GM10847 (cell line): Measurements from ENCODE around the gene KRTAP4-5.
"Not testable (repeated sequence)": the region's sequence is repeated elsewhere in the genome, so short reads cannot be mapped to it uniquely, and the experiment has no call there.

Experiments used
- POLR2A ChIP-seq: IDR thresholded peaks from 2 replicates; pipeline ENCODE4 v1.6.1; 2011; ENCODE audit not compliant: insufficient read length; ENCODE audit errors: extremely low read depth

Gene KRTAP4-5

GRCh38 chr17:41149652-41149985 lies at the start of gene KRTAP4-5:
TSS of gene KRTAP4-5 (minus strand) at chr17:41149825. CDS start at chr17:41149767, 58 bp downstream.
- TF ChIP-seq POLR2A = no peak

GRCh38 chr17:41196068-41196467 lies 46.4 kb upstream of the KRTAP4-5 start:
- TF ChIP-seq POLR2A = no peak

GRCh38 chr17:41190328-41190727 lies 40.7 kb upstream of the KRTAP4-5 start:
- no peak for TF ChIP-seq POLR2A

GRCh38 chr17:41189837-41190318 lies 40.3 kb upstream of the KRTAP4-5 start, which contains the start of gene KRTAP9-1:
TSS of gene KRTAP9-1 (plus strand) at chr17:41189887. CDS start at chr17:41189887, 0 bp downstream.
- TF ChIP-seq POLR2A = not testable (repeated sequence)

- TF ChIP-seq POLR2A = no peak
These were observed 37.2 kb upstream of the KRTAP4-5 start for GRCh38 chr17:41186872-41187271.

- TF ChIP-seq POLR2A = no peak
These were observed 35.4 kb upstream of the KRTAP4-5 start for GRCh38 chr17:41185001-41185400.

GRCh38 chr17:41184480-41184961 lies 34.9 kb upstream of the KRTAP4-5 start, which contains the start of gene KRTAP4-1:
TSS of gene KRTAP4-1 (minus strand) at chr17:41184911. CDS start at chr17:41184854, 57 bp downstream.
- no peak for TF ChIP-seq POLR2A

- no peak for TF ChIP-seq POLR2A
These were observed 29.4 kb upstream of the KRTAP4-5 start for GRCh38 chr17:41178843-41179616.

- no peak for TF ChIP-seq POLR2A
These were observed 28.7 kb upstream of the KRTAP4-5 start for GRCh38 chr17:41178341-41178740.

- TF ChIP-seq POLR2A = no peak
These were observed 28.2 kb upstream of the KRTAP4-5 start, which contains the start of gene KRTAP4-2 for GRCh38 chr17:41177727-41178271. TSS of gene KRTAP4-2 (minus strand) at chr17:41178221. CDS start at chr17:41178164, 57 bp downstream.

GRCh38 chr17:41176744-41177387 lies 27.2 kb upstream of the KRTAP4-5 start:
- no peak for TF ChIP-seq POLR2A

- no peak for TF ChIP-seq POLR2A
These were observed 22.3 kb upstream of the KRTAP4-5 start for GRCh38 chr17:41171886-41172285.

- no peak for TF ChIP-seq POLR2A
These were observed 18.5 kb upstream of the KRTAP4-5 start, which contains the start of gene KRTAP4-3 for GRCh38 chr17:41168121-41168520. TSS of gene KRTAP4-3 (minus strand) at chr17:41168221. CDS start at chr17:41168172, 49 bp downstream.

- TF ChIP-seq POLR2A = no peak
These were observed 17.9 kb upstream of the KRTAP4-5 start for GRCh38 chr17:41167561-41167960.

GRCh38 chr17:41163828-41164227 lies 14.2 kb upstream of the KRTAP4-5 start:
- TF ChIP-seq POLR2A = no peak
